ENCODE results near the gene UBE2L3.

GRCh38 chr22:21605887-21606564, 38.5 kb downstream of the UBE2L3 start:
- TF ChIP-seq CTCF (IDR thresholded peaks at IDR 0.05 in 2 of 3, conservative IDR thresholded peaks at IDR 0.05 in 1 of 3; ENCODE audit: control insufficient read depth in 2 of 3, extremely low read depth in 1 of 3, insufficient read depth in 1 of 3, low read depth in 3 of 3, low read length in 3 of 3) = no peak
- no peak for TF ChIP-seq EZH2 (IDR thresholded peaks at IDR 0.05; ENCODE audit: borderline replicate concordance, control insufficient read depth, low read depth, low read length)
- no peak for TF ChIP-seq EP300 (IDR thresholded peaks at IDR 0.05; ENCODE audit: borderline replicate concordance in 1 of 2, control insufficient read depth in 1 of 2, low read depth in 2 of 2, low read length in 2 of 2)
- no peak for TF ChIP-seq YY1 (IDR thresholded peaks at IDR 0.05; ENCODE audit: low read depth, low read length)
- TF ChIP-seq ZNF274 (IDR thresholded peaks at IDR 0.05; ENCODE audit: insufficient read depth, insufficient read length) = no peak
- no peak for TF ChIP-seq JUNB (IDR thresholded peaks at IDR 0.05)
- no peak for TF ChIP-seq CBX5 (IDR thresholded peaks at IDR 0.05; ENCODE audit: low read depth)
- no peak for TF ChIP-seq SMC3 (IDR thresholded peaks at IDR 0.05; ENCODE audit: borderline replicate concordance, low read length)
- no peak for TF ChIP-seq RELA (IDR thresholded peaks at IDR 0.05; ENCODE audit: borderline replicate concordance, partially characterized antibody)
- no peak for TF ChIP-seq CHD2 (IDR thresholded peaks at IDR 0.05; ENCODE audit: borderline replicate concordance, low read depth, low read length)
- TF ChIP-seq POLR2A (IDR thresholded peaks at IDR 0.05; ENCODE audit: low read depth, low read length) = no peak
- TF ChIP-seq TCF12 (IDR thresholded peaks at IDR 0.05; ENCODE audit: low read depth, low read length) = no peak
- no peak for TF ChIP-seq RB1 (IDR thresholded peaks at IDR 0.05; ENCODE audit: borderline replicate concordance)
